Activated naive CD4-positive, alpha-beta T cell (primary cell): ENCODE results near the gene GNL2.
"Not testable (repeated sequence)": the region's sequence is repeated elsewhere in the genome, so short reads cannot be mapped to it uniquely, and the experiment has no call there.

Experiments
- DNase-seq, 4 experiments: peaks; one replicate each; lab custom pipeline; 2025; lab: John Stamatoyannopoulos, UW

Gene GNL2

GRCh38 chr1:37559080-37559479, 36.7 kb downstream of the GNL2 start:
- DNase-seq, result no peak

- no peak for DNase-seq
Observed at GRCh38 chr1:37558411-37558810, 37.3 kb downstream of the GNL2 start.

GRCh38 chr1:37557402-37557801, 38.3 kb downstream of the GNL2 start:
- no peak for DNase-seq

- no peak for DNase-seq
Observed at GRCh38 chr1:37556712-37557196, 39.0 kb downstream of the GNL2 start, which contains the start of gene DNALI1. DNALI1 (plus strand) TSS chr1:37556940; CDS start chr1:37556995, 55 bp downstream.

GRCh38 chr1:37553927-37554808, 41.6 kb downstream of the GNL2 start, which contains the start of gene SNIP1:
SNIP1 (minus strand) TSS chr1:37554293; CDS start chr1:37554229, 64 bp downstream.
- DNase-seq, result peak; percentile 60 to 83 (median 76)

GRCh38 chr1:37553598-37553926, 42.2 kb downstream of the GNL2 start:
- no peak for DNase-seq

GRCh38 chr1:37549341-37549740, 46.4 kb downstream of the GNL2 start:
- DNase-seq, result no peak

- DNase-seq, result no peak
Observed at GRCh38 chr1:37545019-37545418, 50.7 kb downstream of the GNL2 start.

GRCh38 chr1:37544530-37544929, 51.2 kb downstream of the GNL2 start:
- no peak for DNase-seq

- DNase-seq, result no peak
Observed at GRCh38 chr1:37540036-37540785, 55.5 kb downstream of the GNL2 start.

GRCh38 chr1:37539154-37539553, 56.6 kb downstream of the GNL2 start:
- not testable (repeated sequence) for DNase-seq

GRCh38 chr1:37537378-37537777, 58.4 kb downstream of the GNL2 start:
- DNase-seq, result no peak

GRCh38 chr1:37533317-37534093, 62.2 kb downstream of the GNL2 start:
- DNase-seq, result no peak

- DNase-seq, result not testable (repeated sequence)
Observed at GRCh38 chr1:37532418-37533156, 63.1 kb downstream of the GNL2 start.

- not testable (repeated sequence) for DNase-seq
Observed at GRCh38 chr1:37529888-37530287, 65.8 kb downstream of the GNL2 start.

GRCh38 chr1:37519613-37520012, 76.1 kb downstream of the GNL2 start:
- no peak for DNase-seq

- DNase-seq, result peak in 2 of 4 experiments; percentile 4 to 14
Observed at GRCh38 chr1:37518929-37519328, 76.8 kb downstream of the GNL2 start.

- DNase-seq, result not testable (repeated sequence)
Observed at GRCh38 chr1:37518241-37518640, 77.5 kb downstream of the GNL2 start.

GRCh38 chr1:37517569-37517968, 78.2 kb downstream of the GNL2 start:
- no peak for DNase-seq
